Measurements from ENCODE around the gene MTMR3.

- TF ChIP-seq POLR2A (IDR thresholded peaks at IDR 0.05; ENCODE audit: low read depth, low read length) (no peak), POLR2AphosphoS5 (IDR thresholded peaks at IDR 0.05; ENCODE audit: low read depth, low read length) (no peak)
These were observed 163.9 kb downstream of the MTMR3 start for GRCh38 chr22:30046716-30047363.

Measured in GM12892 (cell line).